NB4 (cell line): Measurements from ENCODE around the gene PRODH.
A peak's percentile ranks its signal among the peaks of the same experiment; 100 is the strongest.
"Not testable (repeated sequence)": the region's sequence is repeated elsewhere in the genome, so short reads cannot be mapped to it uniquely, and the experiment has no call there.

Experiments
- DNase-seq: peaks from one replicate; pipeline ENCODE4 v3.0.0; 2010; ENCODE audit warnings: low read depth
- H3K4me3 ChIP-seq: one replicate; pipeline ENCODE4 v1.5.1; 2011; ENCODE audit warnings: mild to moderate bottlenecking, low read depth, low read length, moderate library complexity
- CTCF ChIP-seq: IDR thresholded peaks from one replicate; pipeline ENCODE4 v1.5.1; 2012; ENCODE audit warnings: low read depth, low read length
- MYC ChIP-seq: IDR thresholded peaks from 2 replicates; pipeline ENCODE4 v1.6.1; 2011; ENCODE audit warnings: low read depth, low read length
- POLR2A ChIP-seq: IDR thresholded peaks from 2 replicates; pipeline ENCODE4 v1.6.1; 2011; ENCODE audit warnings: mild to moderate bottlenecking; ENCODE audit not compliant: insufficient read length; ENCODE audit errors: extremely low read depth
- TF ChIP-seq, protein P1 (sequence below): IDR thresholded peaks from 2 replicates; pipeline ENCODE4 v1.6.1; 2011; ENCODE audit warnings: low read depth, low read length

The PRODH gene

DNA sequence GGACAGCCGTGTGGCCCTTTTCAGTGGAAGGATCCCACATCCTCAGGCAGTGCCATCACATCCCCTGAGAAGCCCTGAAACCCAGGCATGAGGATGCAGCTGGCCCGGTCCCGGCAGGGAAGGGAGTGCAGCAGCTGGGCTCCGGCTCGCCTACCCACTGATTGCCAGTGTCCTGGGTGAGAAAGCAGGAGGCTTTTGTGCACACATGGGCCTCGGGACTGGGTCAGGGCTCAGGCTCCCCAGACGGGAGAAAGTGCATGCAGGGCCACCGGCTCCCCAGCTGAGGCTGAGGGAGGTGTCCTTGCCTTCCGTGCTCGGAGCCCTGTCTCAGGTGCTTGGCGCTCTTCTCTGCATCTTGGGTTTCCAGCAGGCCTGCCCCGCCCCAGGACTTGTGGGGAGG is 23.6 kb upstream of the PRODH start:
- DNase-seq, H3K4me3 ChIP-seq: not testable (repeated sequence)

GRCh38 chr22:18959266-18959665 is 23.2 kb upstream of the PRODH start:
- DNase-seq, result peak; percentile 31
- not testable (repeated sequence) for H3K4me3 ChIP-seq

GRCh38 chr22:18958738-18959137 is 22.6 kb upstream of the PRODH start:
- not testable (repeated sequence) for H3K4me3 ChIP-seq
- DNase-seq, result peak; percentile 95

GRCh38 chr22:18958321-18958705 is 22.2 kb upstream of the PRODH start:
- H3K4me3 ChIP-seq, result not testable (repeated sequence)
- peak; percentile 63 for DNase-seq

GRCh38 chr22:18957621-18958320 is 21.7 kb upstream of the PRODH start:
- DNase-seq, H3K4me3 ChIP-seq: not testable (repeated sequence)

- not testable (repeated sequence) for DNase-seq, H3K4me3 ChIP-seq
Measured at GRCh38 chr22:18956956-18957355, 20.9 kb upstream of the PRODH start.

DNA sequence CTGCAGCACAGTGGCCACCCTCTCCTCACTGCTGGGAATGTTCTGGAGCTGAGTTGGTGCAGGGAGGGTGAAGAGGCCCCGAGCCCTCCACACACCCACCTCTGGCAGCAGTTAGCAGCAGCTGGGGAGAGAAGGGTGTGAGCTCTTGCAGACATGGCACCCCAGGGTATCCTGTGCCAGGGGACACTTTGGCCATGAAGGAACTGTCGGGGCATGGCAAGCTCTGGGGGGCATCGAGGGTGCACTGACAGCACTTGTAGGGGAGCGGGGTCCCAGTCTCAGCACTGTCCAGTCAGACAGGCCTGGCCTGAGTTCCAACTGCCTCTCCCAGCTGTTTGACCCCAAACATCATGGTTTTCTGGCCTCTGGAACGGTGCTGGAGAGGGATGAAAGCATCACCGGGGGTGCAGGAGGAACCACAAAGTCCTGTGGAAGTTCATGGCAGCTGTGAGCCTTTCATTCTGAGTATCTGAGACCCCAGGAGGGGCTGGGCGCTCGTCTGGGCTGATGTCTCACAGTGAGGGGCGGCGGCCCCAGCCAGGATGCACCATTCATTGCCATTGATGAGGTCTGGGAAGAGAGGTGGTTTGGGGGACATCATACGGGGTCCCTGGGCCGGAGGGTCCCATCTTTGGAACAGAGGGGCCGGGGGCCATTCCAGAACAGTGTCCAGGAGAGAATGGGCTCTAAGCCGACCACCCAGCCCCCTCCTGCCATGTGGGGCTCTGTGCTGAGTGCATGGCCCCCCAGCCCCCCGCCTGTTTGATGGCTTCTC is 20.2 kb upstream of the PRODH start:
- H3K4me3 ChIP-seq, result not testable (repeated sequence)

GRCh38 chr22:18955696-18956095 is 19.6 kb upstream of the PRODH start:
- DNase-seq, result no peak
- TF ChIP-seq MYC, result no peak
- TF ChIP-seq, protein P1, sequence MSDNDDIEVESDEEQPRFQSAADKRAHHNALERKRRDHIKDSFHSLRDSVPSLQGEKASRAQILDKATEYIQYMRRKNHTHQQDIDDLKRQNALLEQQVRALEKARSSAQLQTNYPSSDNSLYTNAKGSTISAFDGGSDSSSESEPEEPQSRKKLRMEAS, result no peak
- no peak for TF ChIP-seq POLR2A
- TF ChIP-seq CTCF, result no peak
- no peak overlapping the region for H3K4me3 ChIP-seq

More for the DNA sequence above, 20.2 kb upstream of the PRODH start:
- DNase-seq, result not testable (repeated sequence)

- no peak for DNase-seq
- H3K4me3 ChIP-seq, result no peak overlapping the region
- TF ChIP-seq CTCF, result no peak
Measured at GRCh38 chr22:18954990-18955571, 19.0 kb upstream of the PRODH start.

GRCh38 chr22:18954303-18954989 is 18.4 kb upstream of the PRODH start:
- peak; percentile 77 for TF ChIP-seq CTCF
- peak; percentile 70 for DNase-seq
- not testable (repeated sequence) for H3K4me3 ChIP-seq

- DNase-seq, H3K4me3 ChIP-seq: not testable (repeated sequence)
Measured at GRCh38 chr22:18953128-18953527, 17.0 kb upstream of the PRODH start.
